Stimulated activated CD4-positive, alpha-beta T cell treated with anti-CD3 and anti-CD28 coated beads, Interleukin-15, amount 100 ng/mL, for 24 hours (primary cell): ENCODE measurements around the gene TSC22D2.
A peak's percentile ranks its signal among the peaks of the same experiment; 100 is the strongest.

Experiments used
- DNase-seq: peaks from one replicate; pipeline ENCODE4 v3.0.0-alpha.2; 2020

Gene TSC22D2

DNA sequence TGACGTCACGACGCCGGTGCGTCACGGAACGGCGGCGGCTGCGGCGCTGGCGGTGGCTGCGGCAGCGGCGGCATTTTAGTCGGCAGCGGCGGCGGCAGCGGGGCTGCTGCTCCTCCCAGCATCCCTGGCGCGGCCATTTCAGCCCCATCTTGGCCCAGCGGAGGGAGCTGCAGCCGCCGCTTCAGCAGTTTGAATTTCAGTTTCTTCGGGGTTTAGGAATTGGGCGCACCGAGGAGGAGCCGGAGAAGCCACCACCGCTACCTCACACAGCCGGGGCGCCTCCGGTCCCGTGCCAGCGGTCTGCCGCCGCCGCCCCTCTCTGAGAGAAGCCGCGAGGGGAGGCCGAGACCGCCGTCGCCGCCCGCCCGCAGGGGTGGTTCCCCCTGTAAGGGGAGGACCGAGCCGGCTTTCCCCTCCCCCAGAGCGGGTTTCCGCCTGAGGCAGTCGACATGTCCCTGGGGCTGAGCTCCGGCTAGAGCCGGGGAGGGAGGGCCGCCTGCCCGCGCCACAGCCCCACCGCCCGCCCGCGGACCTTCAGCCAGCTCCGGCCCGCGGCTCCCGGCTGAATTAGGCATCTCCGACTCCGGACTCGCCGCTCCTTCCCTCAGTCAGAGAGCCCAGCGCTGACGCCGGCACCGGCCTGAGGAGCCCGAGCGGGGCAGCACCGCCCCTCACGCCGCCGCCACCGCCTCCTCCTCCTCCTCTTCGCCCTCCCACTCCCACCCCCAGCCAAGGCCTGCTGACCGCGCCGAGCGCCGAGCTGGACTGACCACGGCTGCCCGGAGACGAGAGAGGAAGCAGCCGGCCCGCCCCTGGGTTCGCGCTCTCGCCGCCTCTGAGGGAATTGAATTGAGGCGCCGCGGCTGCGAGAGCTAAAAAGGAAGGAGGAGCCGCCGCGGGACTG is at the start of gene TSC22D2:
TSC22D2 (plus strand) TSS at position 78 of the 904 bp plus-strand sequence. CDS start 1,053 bp downstream, outside the sequence.
- DNase-seq = peak; percentile 96

DNA sequence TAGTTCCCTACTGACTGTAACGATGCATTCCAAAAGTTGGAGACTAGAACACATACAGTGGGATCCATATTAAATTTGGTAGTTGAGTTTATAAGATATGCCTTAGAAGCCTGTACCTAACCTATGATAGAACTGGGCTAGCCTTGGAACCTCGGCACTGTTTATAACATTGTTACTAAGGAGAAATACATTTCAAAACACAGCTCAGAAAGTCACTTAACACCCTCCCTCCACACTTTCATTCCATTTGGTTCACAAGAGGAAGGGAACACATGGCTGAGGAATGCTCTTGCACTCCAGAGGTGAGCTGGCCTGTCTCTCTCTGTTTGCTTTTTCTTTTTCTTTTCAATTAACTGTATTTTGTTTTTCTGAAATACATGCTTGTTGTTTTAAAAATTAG is 48.7 kb upstream of the TSC22D2 start:
- no peak for DNase-seq

DNA sequence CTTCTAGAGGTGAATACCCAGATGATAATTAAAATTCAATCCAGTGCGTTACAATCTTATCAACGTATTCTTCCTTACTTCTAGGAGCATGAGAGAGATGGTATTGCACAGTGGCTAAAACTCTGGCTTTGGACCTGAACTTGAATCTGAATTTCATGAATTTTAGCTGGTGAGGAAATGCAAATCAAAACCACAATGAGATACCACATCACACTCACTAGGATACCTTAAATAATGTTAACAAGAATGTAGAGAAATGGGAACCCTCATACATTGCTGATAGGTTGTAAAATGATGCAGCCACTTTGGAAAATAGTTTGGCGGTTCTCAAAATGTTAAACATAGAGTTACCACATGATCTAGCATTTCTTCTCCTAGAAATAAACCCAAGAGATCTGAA is 47.1 kb upstream of the TSC22D2 start:
- no peak for DNase-seq

DNA sequence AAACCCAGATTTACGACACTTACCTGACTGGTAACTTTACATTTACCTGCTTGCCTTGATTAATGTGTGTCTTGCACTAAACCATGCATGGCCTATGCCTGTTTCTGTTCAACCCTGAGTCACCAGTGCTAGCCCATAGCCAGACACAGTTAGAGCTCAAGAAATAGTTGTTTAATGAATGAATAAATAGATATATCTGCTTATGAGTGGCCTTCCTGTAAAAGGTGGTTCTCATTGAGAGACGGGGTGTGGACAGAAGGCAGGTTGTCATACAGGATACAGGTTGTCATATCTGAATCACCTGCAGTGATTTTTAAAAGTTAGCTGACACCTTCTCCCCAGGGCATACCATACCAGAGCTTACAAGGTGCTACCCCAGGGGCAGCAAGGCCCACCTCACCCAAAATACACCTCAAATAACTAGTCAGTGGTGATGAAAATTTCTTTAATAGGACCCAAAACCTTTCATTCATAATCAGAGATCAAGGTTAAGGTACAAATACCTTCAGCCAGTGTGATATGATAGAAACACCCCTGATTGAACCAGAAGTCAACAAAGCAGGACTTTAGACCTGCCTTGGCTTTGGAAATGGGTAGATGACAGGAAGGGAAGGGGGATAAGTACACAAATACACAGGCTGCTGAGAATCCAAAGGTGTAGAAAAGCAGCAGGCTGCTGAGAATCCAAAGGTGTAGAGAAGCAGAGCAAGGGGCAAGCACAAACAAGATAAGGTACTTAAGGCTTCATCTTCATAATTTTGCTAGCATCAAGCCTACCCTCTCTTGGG is 45.4 kb upstream of the TSC22D2 start:
- no peak for DNase-seq

DNA sequence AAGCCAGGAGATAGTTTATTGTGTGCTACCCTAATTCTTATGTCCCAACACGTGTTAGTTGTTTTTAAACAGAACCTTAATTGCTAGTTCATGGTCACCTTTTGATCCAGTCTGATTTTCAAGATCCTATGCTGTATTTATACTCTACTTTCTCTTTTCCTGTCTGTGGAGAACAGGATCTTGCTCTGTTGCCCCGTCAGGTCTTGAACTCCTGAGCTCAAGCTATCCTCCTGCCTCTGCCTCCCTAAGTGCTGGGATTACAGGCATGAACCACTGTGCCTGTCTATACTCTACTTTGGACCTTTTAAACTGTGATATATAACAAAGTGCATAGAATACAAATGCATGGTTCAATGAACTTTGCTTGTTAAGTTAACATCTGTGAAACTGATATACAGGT is 44.7 kb upstream of the TSC22D2 start:
- no peak for DNase-seq

DNA sequence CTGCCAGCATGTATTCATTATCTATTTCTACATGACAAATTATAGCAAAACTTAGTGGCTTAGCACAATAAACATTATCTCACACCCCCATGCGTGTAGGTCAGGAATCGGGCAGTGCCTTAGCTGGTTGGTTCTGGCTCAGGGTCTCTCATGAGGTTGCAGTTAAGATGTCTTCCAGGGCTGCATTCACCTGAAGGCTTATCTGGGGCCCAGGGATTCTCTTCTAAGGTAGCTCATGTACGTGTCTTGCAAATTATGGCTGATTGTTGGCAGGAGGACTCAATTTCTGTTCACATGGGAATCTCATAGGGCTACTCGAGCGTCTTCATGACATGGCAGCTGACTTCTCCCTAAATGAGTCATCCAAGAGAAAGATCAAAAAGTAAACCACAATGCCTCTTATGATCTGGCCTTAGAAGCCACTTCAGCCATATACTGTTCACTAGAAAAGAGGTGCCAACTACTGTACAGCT is 42.9 kb upstream of the TSC22D2 start:
- no peak for DNase-seq

DNA sequence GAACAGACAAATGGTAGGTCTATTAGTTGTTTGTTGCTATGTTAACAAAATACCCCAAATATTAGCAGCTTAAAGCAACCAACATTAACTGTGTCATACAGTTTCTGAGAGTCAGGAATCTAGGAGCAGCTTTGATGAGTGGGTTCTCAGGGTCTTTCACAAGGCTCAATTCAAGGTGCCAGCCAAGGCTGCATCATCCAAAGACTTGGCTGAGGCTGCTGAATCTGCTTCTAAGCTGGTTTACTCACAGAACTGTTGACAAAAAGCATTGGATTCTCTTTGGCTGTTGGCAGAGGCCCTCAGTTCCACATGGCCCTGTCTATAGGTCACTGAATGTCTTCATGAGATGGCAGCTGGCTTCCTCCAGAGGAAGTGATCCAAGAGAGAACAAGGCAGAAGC is 40.3 kb upstream of the TSC22D2 start:
- DNase-seq = no peak

DNA sequence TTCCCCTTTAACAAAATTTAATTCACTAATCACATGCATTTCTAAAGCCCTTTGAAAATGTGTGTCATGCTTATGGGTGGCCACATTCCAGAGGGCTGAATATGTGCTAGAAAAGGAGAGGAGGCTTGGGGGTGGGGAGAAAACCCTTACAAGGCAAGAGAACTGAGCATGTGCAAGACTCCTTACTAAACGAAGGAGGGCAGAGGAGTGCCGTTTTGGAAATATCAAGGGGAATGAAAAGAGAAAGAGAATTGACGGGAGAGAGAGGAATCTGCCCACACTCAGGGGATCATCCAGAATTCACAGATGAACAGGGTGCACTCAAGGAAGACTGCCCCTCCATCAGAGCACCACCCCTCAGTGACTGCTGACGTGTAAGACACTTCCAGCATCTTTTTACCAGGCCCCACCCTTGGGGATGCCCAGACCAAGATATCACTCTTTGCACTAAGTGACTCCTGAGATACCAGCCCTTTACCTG is 37.9 kb upstream of the TSC22D2 start:
- DNase-seq = no peak

DNA sequence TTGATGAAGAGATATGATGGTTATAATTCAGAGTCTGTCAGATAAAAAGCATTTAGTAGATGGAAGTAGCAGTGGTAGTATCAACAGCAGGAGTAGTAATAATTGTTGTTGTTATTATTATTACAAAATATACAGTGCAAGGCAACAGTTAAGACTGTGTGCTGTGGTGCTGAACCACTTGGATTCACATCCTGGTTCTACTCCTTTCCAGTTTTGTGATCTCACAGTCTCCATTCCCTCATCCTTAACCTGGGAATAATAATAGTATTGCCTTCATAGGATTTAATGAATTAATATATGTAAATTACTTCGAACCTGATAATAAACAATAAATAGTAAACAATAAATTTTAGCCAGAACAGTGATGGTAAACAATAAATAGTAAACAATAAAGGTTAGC is 37.1 kb upstream of the TSC22D2 start:
- no peak for DNase-seq

DNA sequence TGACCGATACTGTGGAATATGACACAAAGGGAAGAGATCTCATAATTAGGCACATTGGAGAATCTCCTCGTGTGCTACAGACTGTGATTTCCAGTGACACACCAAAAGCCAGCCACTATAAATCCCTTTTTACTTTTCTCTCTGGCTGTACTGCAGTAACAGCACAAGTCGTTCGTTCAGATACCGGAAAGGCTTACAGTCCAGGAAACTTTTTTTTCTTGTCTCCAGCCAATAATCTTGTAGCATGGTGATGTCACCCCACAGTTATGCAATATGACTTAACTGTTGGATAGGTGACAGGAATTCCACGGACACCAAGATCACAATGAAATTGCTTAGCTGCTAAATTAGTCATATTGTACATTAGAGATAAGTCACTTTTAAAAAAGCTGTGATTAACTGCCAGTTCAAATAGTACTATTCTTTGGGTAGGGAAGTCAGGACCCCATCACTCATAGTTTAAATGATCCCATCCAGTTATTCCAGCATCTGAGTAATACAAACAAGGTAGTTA is 36.3 kb upstream of the TSC22D2 start:
- DNase-seq = no peak

DNA sequence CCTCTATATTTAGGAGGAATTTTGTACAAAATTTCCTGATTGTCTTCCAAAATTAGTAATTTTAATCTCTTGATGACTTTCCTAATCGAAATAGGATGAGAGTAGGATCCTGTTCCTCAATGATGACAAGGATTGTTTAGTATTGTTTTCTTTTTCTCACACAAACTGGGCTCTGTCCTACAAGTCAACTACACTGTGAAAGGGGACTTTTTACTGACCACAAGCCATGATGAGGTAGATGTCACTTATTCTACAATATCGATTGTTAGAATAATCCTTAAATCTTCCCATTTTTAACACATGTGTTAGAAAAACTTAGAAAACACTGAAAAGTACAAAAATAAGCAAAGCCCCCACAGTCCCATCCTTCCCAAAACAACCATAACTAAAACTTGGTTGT is 35.8 kb upstream of the TSC22D2 start:
- DNase-seq = no peak

DNA sequence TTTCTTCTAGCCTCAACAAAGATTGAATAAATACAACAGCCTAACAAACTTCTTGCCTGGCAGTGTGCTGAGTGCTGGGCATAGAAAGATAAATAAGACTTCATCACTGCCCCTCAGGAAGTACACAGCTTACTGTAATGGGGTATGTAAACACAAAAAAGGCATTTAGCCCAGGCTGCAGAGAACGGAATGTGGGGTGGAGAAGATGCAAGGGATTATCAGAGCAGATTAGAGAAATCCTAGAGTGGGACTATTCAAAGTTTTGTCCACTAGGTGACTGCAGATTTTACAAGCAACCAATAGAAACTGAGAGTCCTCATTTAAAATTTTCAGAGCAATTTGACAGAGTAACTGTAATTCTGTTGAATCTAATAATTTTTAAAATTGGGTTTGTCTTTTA is 35.4 kb upstream of the TSC22D2 start:
- no peak for DNase-seq

DNA sequence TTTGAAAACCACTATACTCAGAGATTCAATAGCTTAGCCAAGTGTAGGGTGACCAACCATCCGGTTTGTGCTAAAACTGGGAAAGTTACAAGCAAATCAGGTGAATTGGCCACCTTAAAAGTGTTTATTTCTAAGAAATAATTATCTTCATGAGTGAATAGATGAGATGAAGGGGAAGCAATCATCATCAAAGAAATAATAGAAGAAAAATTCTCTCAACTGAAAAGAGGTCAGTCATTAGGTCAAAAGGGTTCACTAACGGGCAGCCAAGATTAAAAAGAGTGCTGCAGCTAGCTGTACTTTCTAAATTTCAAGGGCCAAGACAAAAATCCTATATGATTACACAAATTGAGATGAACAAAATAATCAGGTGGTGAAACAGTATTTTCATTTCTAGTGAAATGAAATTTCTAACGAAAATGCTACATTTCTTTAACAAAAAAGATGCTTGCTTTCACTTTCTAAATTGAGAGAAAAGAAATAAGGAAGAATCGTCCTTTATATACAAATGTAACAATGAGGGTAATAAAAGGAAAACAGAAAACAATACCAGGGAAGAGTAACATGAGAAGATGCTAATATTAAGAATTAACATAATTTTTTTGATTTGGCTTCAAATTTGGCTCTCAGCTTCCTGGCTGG is 34.7 kb upstream of the TSC22D2 start:
- no peak for DNase-seq

DNA sequence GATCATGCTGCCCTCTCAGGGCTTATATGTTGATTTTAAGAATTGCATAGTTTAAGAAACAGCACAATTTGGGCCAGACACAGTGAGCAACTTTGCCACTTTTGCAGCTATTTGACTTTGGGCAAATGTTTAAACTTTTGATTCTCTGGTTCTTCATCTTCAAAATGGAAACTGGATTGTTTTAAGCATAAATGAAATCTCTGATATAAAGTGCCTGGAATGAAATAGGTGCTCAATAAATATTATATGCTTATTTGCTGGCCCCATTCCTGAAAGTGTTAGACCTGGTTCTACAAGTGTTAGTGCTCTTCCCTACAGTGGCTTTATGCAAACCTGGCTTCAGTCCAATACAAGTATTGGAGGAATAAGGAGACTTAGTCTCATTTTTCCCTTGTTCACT is 33.1 kb upstream of the TSC22D2 start:
- DNase-seq = no peak

DNA sequence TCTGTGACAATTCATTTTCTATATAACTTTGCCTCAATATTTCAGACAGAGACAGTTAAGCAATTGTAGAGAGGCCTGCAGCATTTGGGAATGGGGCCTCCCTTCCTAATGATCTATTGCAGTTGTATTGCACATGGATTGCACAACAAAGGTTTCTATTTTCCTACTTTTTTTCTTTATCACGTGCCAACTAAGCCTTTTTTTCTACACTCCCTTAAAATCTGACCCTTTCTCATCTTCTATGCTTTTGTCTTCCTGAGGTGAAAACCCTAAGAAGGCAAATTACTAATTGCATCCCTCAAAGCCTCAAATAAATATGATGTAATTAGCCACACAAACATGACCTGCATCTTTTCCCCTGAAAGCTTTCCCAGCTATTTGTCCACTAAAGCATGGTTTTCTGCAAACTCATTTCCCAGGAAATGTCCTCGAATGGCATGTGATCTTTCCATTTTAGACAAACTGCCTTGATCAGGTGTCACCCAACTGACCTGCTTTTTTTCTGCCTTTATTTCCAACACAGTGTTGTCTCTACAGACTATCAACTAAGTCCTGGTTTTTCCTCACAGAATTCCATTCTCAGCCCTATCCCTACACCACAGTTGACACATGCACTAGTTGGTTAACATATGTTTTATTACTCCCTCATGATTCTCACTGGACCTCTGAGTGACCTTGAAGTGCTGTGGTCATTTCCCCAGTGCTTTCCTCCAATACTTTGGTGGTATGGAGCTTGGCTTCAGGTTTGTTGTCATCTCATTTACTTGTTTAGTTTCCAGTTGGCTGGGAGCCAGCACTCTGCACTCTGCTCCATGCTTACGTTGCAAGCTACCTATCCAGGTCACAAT is 31.9 kb upstream of the TSC22D2 start:
- no peak for DNase-seq

DNA sequence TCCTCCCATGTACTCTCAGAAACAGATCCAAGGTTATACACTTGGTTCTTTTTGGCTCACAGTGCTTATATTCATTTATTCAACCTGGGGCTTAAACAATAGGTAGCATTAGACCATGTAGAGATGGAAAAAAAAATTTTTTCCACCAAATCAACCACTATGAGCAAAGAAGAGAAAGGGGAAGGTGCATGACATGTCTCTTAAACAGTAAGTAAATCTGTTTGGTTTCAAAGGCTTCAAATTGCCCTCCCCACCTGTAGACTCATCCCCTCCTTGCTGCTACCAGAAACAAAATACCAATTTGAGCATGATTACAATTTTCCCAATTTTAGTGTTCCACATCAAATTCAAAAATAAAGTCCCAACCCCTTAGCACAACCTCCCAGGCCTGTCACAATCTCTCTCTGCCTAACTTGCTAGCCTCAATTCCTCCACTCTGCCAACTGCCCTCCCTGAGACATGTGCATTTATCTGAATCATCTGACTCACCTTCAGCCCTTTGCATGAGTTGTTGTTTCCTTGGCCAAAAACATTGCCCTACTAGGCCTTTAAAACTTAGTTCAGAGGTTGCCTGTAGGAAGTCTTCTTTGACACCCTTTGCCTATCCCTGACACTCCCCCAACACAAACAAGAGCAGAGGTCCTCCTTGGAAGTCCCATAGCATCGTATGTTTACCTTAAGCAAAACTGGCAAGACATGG is 30.3 kb upstream of the TSC22D2 start:
- DNase-seq = no peak

DNA sequence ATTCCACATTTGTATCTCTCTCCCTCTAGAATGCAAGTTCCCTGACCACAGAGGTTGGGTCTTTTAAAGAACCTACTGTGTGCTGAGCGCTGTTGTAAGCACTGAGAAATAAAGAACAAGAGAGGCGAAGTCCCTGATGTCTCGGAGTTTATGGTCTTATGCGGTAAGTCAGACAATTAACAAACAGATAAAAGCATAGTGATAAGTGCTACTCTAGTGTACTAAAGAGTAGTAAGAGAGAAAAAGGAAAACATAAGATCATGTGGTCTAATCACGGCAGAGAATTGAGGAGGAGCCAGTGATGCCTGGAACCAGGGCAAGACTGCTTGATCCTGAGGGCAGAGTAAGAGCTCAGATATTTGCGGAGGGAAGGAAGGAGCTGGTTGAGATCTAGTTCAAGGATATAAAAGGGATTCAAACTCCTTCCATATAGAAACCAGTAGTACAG is 29.8 kb upstream of the TSC22D2 start:
- no peak for DNase-seq

DNA sequence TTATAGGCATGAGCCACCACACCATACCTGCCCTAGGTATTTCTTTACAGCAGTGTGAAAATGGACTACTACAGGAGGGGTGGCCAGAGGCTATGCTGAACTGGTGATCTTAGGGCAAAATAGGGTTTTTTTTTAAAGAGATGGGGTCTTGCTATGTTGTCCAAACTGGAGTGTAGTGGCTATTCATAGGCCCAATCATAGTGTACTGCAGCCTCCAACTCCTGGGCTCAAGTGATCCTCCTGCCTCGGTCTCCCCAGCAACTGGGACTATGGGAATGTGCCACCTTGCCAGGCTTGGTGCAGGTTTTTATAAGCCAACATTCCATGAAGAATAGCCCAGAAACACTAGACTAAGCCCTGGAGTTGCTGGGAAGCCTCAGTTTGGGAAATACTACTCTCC is 28.6 kb upstream of the TSC22D2 start:
- no peak for DNase-seq

DNA sequence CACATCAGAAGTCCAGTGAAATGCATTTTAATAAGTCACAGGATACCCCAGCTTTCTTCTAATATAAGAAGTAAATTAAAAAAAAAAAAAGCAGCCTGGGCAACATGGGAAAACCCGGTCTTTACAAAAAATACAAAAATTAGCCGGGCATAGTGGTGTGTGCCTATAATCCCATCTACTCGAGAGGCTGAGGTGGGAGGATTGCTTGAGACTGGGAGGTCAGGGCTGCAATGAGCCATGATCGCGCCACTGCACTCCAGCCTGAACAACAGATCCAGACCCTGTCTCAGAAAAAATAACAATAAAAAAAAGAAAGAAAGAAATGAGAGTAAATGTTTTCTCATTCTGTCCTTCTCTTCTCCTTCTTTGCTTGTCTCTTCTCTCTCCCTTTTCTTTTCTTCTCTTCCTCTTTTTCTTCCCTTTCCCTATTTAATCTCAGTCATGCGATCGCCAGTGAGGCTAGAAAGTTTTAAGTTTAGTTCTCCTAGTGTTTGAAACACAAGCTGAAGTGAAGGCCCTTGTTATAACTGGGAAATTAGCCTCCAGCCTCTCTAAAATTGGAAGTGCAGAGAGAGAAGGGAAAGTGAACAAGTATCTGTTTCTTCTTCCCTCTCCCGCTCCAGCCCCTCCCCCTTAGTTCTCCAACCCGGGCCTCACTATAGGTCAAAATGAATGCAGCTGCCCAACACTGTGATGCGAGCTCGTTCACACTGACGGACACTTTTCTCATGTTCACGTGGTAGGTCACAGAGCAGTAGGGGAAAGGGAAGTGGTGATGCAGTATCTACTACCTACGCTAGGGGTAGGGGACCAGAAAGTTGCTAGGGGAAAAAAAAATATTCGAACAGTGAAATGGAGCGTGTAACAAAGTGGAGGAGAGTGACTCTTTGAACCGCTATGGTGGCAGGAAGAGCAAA is 23.5 kb upstream of the TSC22D2 start:
- DNase-seq = peak; percentile 59
